Hepatocyte (in vitro differentiated cells): ENCODE data around the gene LAMC2. TPM values are rescaled to one million over a fixed set of nuclear protein-coding genes. Genes with fewer than 3 reads are reported as not detected.
A peak's percentile ranks its signal among the peaks of the same experiment; 100 is the strongest.

Experiments used
- DNase-seq: peaks from one replicate; pipeline ENCODE4 v3.0.0-alpha.2; 2016; ENCODE audit warnings: low spot score
- H2AFZ ChIP-seq: fragments of 200-600 bp; sonication (generic); 2 replicates; pipeline ENCODE4 v1.6.0; 2016; ENCODE audit warnings: antibody characterized with exemption, mild to moderate bottlenecking
- H3K27ac ChIP-seq: fragments of 200-600 bp; sonication (generic); 2 replicates; pipeline ENCODE4 v1.5.1; 2016; ENCODE audit warnings: mild to moderate bottlenecking
- H3K27me3 ChIP-seq: fragments of 200-600 bp; sonication (generic); 2 replicates; pipeline ENCODE4 v1.6.1; 2016
- H3K36me3 ChIP-seq: fragments of 200-600 bp; sonication (generic); replicated peaks from 2 replicates; pipeline ENCODE4 v1.5.1; 2016; ENCODE audit warnings: low read depth; ENCODE audit not compliant: insufficient read depth
- H3K4me1 ChIP-seq: fragments of 200-600 bp; sonication (generic); 2 replicates; pipeline ENCODE4 v1.5.1; 2016; ENCODE audit warnings: mild to moderate bottlenecking, moderate library complexity; ENCODE audit not compliant: insufficient read depth
- H3K4me2 ChIP-seq: fragments of 200-600 bp; sonication (generic); 2 replicates; pipeline ENCODE4 v1.6.0; 2016
- H3K4me3 ChIP-seq: fragments of 200-600 bp; sonication (generic); 2 replicates; pipeline ENCODE4 v1.5.1; 2016; ENCODE audit warnings: mild to moderate bottlenecking
- H3K79me2 ChIP-seq: fragments of 200-600 bp; sonication (generic); 2 replicates; pipeline ENCODE4 v1.6.0; 2017; ENCODE audit warnings: mild to moderate bottlenecking
- H3K9me2 ChIP-seq: fragments of 200-600 bp; sonication (generic); replicated peaks from 2 replicates; pipeline ENCODE4 v1.6.0; 2017; ENCODE audit warnings: mild to moderate bottlenecking; ENCODE audit not compliant: insufficient read depth
- H3K9me3 ChIP-seq: fragments of 200-600 bp; sonication (generic); 2 replicates; pipeline ENCODE4 v1.5.1; 2016; ENCODE audit warnings: low read depth, mild to moderate bottlenecking
- H4K20me1 ChIP-seq: fragments of 200-600 bp; sonication (generic); 2 replicates; pipeline ENCODE4 v1.6.0; 2016; ENCODE audit warnings: mild to moderate bottlenecking; ENCODE audit not compliant: insufficient read depth, poor library complexity, severe bottlenecking
- CTCF ChIP-seq: fragments of 200-600 bp; sonication (generic); IDR thresholded peaks from 2 replicates; pipeline ENCODE4 v1.5.1; 2016; ENCODE audit warnings: antibody characterized with exemption, mild to moderate bottlenecking; ENCODE audit not compliant: poor library complexity
- EZH2 ChIP-seq: fragments of 200-600 bp; sonication (generic); IDR thresholded peaks from 2 replicates; pipeline ENCODE4 v1.6.1; 2016; ENCODE audit warnings: antibody characterized with exemption, mild to moderate bottlenecking, borderline replicate concordance
- EZH2phosphoT487 ChIP-seq: fragments of 200-600 bp; sonication (generic); IDR thresholded peaks from one replicate; pipeline ENCODE4 v1.6.1; 2018; ENCODE audit warnings: antibody characterized with exemption, mild to moderate bottlenecking, low read depth, moderate library complexity; ENCODE audit not compliant: unreplicated experiment, severe bottlenecking
- WGBS: methylation state at CpG from one replicate; pipeline ENCODE4 v1.1.6; 2016; ENCODE audit warnings: low lambda C conversion rate; ENCODE audit errors: missing lambda C conversion rate; 5-methylcytosine and 5-hydroxymethylcytosine counted together
- polyA plus RNA-seq: library from polyadenylated mRNA; unstranded; fragments of >200 nt; fragmentation: Nextera tagmentation; extraction: Ambion mirVana; gene quantifications from 2 replicates; pipeline ENCODE4 v1.2.1, GENCODE V29; 2016
- total RNA-seq: library from RNA; depleted of rRNA; stranded (reverse); fragments of >200 nt; gene quantifications from 2 replicates; pipeline ENCODE4 v1.2.3, GENCODE V29; 2014

The LAMC2 gene
- total and polyA plus RNA-seq, 2 experiments from 2014 or later = 45.3 to 76.3 TPM

- H3K4me1 ChIP-seq = peaks cover 3% of the 10 kb centered on the region
- DNase-seq = peak; percentile 60
- H2AFZ ChIP-seq = no peak overlapping the region
- no peak overlapping the region for H3K4me2 ChIP-seq
- no peaks in the 10 kb centered on the region for H3K9me2 ChIP-seq
- no peaks in the 10 kb centered on the region for H3K27me3 ChIP-seq
- H3K36me3 ChIP-seq = no peaks in the 10 kb centered on the region
- H3K9me3 ChIP-seq = no peaks in the 10 kb centered on the region
- H4K20me1 ChIP-seq = no peaks in the 10 kb centered on the region
- peak; percentile 52 for TF ChIP-seq CTCF
- TF ChIP-seq EZH2 = no peak
- TF ChIP-seq EZH2phosphoT487 = no peak
- H3K27ac ChIP-seq = peak overlapping the region; percentile 79
- no peak overlapping the region for H3K4me3 ChIP-seq
- WGBS = 78% methylated on average over 16 of the region's 16 CpGs
- H3K79me2 ChIP-seq = no peaks in the 10 kb centered on the region
Measured at GRCh38 chr1:183227422-183228346, 41.6 kb downstream of the LAMC2 start.

GRCh38 chr1:183228347-183229220, 42.5 kb downstream of the LAMC2 start:
- peak; percentile 51 for DNase-seq
- no peak overlapping the region for H3K4me2 ChIP-seq
- H3K36me3 ChIP-seq = no peaks in the 10 kb centered on the region
- H3K9me2 ChIP-seq = no peaks in the 10 kb centered on the region
- H3K4me3 ChIP-seq = no peak overlapping the region
- H3K79me2 ChIP-seq = no peaks in the 10 kb centered on the region
- peaks cover 3% of the 10 kb centered on the region for H3K4me1 ChIP-seq
- H4K20me1 ChIP-seq = no peaks in the 10 kb centered on the region
- 64% methylated on average over 13 of the region's 13 CpGs for WGBS
- no peaks in the 10 kb centered on the region for H3K27me3 ChIP-seq
- no peak for TF ChIP-seq EZH2phosphoT487
- no peak for TF ChIP-seq EZH2
- no peak for TF ChIP-seq CTCF
- H3K9me3 ChIP-seq = no peaks in the 10 kb centered on the region
- no peak overlapping the region for H2AFZ ChIP-seq
- H3K27ac ChIP-seq = peak overlapping the region; percentile 79

- Histone ChIP-seq H3K9me3 (no peaks in the 10 kb centered on the region), H3K4me3 (no peak overlapping the region), H3K36me3 (no peaks in the 10 kb centered on the region), H3K9me2 (no peaks in the 10 kb centered on the region), H3K27ac (no peak overlapping the region), H3K27me3 (no peaks in the 10 kb centered on the region), H4K20me1 (no peaks in the 10 kb centered on the region), H3K4me1 (peaks cover 13% of the 10 kb centered on the region), H3K79me2 (no peaks in the 10 kb centered on the region), H2AFZ (no peak overlapping the region), H3K4me2 (no peak overlapping the region)
- TF ChIP-seq EZH2phosphoT487 = no peak
- TF ChIP-seq CTCF = no peak
- no peak for TF ChIP-seq EZH2
- no peak for DNase-seq
- 75% methylated on average over 2 of the region's 2 CpGs for WGBS
Measured at GRCh38 chr1:183230413-183230812, 44.3 kb downstream of the LAMC2 start.
